Panc1 (cell line): ENCODE data around the gene COL28A1.

Experiments used
- CTCF ChIP-seq: fragments of 450-650 bp; IDR thresholded peaks from 2 replicates; pipeline ENCODE4 v1.5.1; 2017; ENCODE audit warnings: mild to moderate bottlenecking
- POLR2AphosphoS5 ChIP-seq: IDR thresholded peaks from 2 replicates; pipeline ENCODE4 v1.6.1; 2012; ENCODE audit warnings: mild to moderate bottlenecking, low read depth, low read length, moderate library complexity
- SIN3A ChIP-seq: IDR thresholded peaks from 2 replicates; pipeline ENCODE4 v1.6.1; 2012; ENCODE audit warnings: low read depth, mild to moderate bottlenecking, low read length, moderate library complexity, borderline replicate concordance; ENCODE audit not compliant: insufficient read depth

- no peak for TF ChIP-seq CTCF
- no peak for TF ChIP-seq POLR2AphosphoS5
- no peak for TF ChIP-seq SIN3A
These were observed 11.6 kb downstream of the COL28A1 start for GRCh38 chr7:7524121-7524520.
